ENCODE results near the gene SLC26A8.

Gene SLC26A8

GRCh38 chr6:35895560-35895959 lies 128.9 kb downstream of the SLC26A8 start:
- TF ChIP-seq CTCF (IDR thresholded peaks at IDR 0.05; ENCODE audit: borderline replicate concordance, insufficient read depth, low read depth, low read length), result no peak
- H3K4me3 ChIP-seq (ENCODE audit: low read depth, low read length), result no peak overlapping the region

DNA sequence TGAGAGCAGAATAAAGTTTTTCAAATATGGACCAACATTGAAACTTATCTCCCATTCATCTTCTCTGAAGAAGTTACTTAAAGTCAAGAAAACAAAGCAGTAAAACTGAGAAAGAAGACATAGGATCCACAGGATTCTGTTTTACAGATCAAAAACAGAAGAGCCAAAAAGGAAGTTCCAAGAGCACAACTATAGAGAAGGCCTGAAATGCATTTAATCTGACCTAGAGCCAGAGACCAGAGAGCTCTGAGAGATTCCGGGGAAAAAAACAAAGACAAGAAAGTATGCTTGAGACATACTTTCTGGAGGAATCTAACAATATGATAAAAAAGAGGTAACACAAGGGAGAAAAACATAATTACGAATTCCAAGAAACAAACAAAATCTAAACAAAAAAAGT lies 129.7 kb downstream of the SLC26A8 start:
- H3K4me3 ChIP-seq (ENCODE audit: low read depth, low read length), result no peak overlapping the region
- no peak for TF ChIP-seq CTCF (IDR thresholded peaks at IDR 0.05; ENCODE audit: borderline replicate concordance, insufficient read depth, low read depth, low read length)
